GM19025 (cell line): ENCODE measurements around the gene STAT6.
"Not testable (repeated sequence)": the region's sequence is repeated elsewhere in the genome, so short reads cannot be mapped to it uniquely, and the experiment has no call there.

Experiments
- ATAC-seq: cut with Tn5 transposase; IDR thresholded peaks from one replicate; pipeline ENCODE4 v1.9.1; 2021; ENCODE audit warnings: mild to moderate bottlenecking, low read depth, moderate library complexity; ENCODE audit not compliant: unreplicated experiment

Gene STAT6

DNA sequence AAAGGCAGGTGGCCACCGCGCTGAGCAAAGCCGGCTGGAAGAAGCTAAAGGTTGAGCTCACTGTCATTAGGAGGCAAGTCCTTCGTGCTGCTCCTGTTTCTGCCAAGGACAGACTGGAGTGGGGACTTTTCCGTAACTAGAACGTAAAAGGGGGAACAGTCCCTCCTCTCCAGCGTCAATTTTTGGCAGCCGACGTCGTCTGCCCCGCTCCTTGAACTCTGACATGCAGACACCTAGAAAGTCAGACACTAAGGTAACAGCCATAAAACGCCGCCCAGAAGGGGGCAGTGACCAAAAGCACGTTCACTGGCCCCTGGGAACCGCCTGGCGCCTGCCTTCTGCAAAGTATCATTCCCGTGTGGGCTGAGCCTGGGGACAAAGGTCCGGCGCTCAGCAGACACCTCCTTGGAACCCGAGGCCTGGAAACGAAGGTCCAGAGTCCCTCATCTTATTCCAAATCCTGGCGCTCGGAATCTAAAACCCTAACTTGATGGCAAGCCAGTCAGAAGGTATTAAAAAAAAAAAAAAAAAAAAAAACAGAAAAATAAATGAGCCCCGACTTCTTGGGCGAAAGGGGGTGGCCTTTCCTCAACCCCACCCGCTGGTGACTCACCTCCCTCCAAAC is 16.1 kb upstream of the STAT6 start:
- no peak for ATAC-seq

DNA sequence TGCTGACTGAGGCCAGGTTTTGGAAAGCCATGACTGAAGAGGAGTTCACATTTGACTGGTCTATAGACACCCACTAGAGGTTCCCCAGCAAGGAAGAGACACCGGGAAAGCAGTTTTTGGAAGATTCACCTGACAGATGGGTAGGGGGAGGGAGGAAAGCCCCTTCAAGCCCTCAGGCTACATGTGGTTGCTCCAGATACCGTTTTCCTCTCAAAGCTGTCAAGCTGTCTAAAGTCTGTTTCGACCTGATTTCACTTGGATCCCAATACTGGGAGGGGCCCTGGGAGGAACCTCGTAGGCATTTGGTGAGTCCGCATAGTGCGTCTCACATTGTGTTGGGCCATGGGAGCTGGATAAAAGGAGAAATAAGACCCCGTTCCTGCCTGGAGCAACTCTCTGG is 15.4 kb upstream of the STAT6 start:
- ATAC-seq: no peak

- ATAC-seq: no peak
Measured at GRCh38 chr12:57126061-57126460, 14.9 kb upstream of the STAT6 start.

- ATAC-seq: no peak
Measured at GRCh38 chr12:57124261-57124877, 13.2 kb upstream of the STAT6 start.

DNA sequence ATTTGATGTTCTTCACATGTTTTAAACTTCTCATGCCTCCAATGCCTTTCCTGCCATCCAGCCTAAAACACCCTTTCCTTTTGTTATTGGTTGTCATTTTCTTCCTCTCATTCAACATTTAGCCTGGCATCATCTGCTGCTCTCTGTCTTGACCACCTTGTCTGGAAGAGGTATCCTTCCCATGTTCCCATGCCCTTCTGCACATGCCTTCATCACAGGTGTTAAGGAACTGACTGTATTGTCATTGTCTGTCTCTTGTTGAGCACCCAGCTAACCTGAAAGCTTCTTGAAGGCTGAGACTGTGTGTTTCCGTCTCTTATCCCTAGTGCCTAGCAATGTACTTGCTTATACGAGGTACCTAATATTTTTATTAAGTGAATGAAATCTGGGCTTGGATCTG is 12.7 kb upstream of the STAT6 start:
- ATAC-seq: no peak

DNA sequence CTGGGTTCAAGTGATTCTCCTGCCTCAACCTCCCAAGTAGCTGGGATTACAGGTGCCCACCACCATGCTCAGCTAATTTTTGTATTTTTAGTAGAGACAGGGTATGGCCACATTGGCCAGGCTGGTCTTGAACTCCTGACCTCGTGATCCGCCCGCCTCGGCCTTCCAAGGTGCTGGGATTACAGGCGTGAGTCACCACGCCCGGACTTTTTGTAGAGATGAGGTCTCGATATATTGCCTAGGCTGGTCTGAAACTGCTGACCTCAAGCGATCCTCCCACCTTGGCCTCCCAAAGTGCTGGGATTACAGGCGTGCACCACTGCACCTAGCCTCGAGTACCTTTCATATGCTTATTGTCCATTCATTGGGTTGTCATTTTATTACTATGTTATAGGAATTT is 9.6 kb upstream of the STAT6 start:
- ATAC-seq: not testable (repeated sequence)

GRCh38 chr12:57119294-57120085 is 8.3 kb upstream of the STAT6 start:
- no peak for ATAC-seq

DNA sequence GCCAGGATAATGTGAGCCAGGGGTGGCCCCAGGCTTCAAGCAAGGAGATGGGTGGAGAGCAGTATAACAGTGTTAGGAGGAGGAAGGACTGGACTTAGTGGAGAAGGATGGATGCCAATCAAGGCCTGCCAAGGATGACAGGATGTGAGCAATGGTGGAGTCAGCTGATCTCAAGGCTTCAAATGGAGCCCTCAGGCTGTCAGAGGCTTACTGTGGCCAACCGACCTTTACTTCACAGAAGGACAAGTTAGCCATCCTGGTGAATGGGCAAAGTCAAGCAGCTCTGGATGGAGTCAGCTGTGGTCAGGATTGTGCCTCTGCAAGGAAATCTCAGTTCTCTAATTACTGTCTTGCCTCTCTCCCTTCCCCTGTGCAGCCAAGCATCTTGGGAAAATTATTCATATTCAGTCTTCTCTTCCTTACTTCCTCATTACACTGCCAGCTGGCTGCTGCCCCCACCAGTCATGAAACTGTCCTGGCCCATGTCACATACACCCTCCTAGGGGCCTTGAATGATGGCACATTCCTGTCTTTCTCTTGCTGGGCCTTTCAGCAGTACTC is 7.6 kb upstream of the STAT6 start:
- ATAC-seq: no peak

- no peak for ATAC-seq
Measured at GRCh38 chr12:57116580-57117281, 5.6 kb upstream of the STAT6 start.

DNA sequence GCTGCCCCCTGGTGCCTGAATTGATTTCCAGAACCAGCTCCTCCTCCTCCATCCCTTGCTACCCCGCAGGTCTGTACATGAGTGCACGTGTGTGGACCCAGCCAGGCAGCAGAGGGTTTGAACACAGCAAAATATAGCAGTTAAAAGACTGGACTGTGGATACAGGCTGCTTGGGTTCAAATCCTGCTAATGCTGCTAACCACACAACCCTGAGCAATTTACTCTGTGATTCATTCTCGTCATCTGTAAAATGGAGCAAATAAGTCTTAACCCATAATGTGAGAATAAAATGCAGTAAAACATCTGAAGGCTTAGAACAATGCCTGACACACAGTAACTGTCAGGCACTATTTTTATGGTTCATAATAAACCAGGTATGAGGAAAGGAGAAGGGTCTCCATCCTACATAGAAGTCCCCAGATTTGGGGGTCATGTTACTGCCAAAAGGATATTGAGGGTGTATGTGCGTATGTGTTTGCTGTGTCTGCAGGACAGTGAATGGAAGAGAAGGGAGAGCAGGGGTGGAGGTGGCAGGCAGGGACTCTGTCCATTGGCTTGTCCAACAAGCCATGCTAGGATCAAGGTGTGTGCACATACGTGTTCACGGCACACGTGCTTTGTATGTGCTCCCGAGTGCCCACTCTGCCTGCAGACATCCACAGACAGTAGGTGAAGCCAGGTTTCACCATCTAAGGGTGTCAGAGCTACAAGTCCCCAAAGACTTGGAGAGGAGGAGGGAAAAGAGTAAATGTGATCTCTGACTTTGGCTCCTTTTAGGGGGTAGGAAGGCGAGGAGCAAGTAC is 1.5 kb upstream of the STAT6 start:
- ATAC-seq: peak; percentile 44

GRCh38 chr12:57110104-57111030 is 795 bp downstream of the STAT6 start:
- ATAC-seq: peak; percentile 63

DNA sequence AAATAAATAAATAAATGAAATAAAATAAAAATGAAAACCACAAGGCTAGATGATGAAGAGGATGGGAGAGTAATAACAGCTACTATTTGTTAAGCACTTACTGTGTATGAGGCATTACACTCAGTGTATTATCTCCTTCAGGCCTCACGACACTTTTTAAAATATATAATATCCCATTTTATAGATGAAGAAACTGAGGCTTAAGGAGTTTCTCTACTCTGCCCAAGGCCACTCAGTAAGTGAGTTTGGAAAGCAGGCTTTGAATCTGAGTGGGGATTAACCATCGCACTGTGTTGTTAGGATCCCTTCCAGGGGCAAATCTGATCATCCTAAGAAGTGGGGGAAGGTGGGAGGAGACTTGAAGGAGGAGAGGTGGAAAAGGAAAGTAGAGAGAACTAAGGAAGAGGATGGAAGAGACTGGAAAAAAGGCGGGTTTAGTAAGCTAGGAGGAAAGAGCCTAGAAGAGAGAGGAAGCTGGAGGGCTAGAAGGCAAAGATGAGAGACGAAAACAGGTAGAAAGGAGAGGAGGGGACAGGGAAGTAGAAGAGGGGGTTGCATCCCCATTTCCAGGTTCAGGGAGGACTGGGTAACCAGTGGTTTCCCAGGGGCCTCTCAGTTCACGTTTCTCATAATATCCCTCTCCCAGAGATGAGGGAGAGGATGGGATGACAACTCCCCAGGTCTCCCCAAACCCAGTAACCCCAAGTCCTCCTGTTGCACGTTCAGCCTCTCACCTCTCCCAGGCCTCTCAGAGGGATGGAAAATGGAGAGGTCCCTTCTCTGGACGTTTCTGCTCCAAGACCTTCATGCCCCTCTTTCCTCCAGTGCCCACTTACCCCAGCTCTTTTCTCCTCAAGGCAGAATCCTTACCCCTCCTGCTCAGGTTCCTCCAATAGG is 1.7 kb downstream of the STAT6 start:
- ATAC-seq: no peak

DNA sequence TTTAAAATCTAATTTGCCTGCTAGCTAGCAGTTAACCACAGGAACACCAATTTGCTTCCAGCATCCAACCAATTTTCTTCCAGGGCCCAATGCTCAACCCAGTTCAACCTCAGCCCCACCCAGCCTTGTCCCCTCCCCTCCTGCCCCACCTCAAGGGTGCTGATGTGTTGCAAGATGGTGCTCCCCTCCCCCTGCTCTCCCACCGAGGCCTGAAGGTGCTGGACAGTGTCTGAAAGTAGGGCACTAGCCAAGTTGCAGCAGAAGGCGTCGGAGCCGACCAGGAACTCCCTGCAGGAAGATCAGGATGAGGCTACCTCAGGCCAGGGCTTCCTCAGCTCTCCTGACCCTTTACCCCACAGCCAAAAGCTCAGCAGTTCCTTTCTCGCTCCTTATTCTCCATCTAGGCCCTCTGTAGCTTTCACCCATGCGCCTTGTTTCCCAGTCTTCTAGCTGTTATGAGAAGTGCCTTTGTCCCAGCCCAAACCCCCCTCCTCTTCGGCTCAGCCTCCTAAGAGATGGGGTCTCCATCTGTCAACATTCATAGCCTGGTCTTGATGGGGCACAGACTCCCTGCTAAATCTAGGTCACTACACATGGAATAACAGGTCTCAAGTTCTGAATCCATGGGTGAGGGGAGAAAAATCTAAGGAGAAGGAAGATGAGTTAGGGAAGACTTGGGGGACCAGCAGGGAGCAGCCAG is 3.6 kb downstream of the STAT6 start:
- no peak for ATAC-seq

DNA sequence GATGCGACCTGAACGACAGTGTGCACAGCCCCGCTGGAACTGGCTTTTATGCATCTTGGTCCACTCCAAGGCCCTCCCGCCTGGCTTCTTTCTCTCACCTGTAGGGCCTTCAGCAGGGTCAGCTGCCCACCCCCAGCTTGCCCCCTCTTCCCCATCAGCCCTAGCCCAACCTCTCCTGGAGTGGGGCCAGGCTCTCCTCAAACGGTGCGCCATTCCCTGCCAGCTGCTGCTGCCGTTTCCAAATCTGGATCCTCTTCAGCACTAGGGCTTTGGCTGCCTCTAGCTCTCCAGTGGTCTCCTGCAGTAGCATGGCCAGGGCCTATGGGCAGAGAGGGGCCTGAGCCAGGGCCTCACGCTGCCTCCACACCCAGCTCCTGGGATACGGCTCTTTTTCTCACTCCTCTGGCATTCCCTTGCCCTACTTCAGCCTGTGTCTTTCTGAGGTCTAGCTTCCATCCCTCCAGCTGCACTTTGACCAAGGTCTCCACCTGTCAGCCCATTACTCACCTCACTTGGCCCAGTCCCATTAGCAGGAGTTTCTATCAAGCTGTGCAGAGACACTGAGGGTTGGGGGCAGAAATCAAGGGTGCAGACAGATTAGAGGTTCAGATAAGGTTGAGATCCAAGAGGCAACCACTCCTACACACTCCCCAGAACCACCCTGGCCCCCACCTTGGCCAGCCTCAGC is 5.0 kb downstream of the STAT6 start:
- ATAC-seq: no peak

- ATAC-seq: no peak
Measured at GRCh38 chr12:57105011-57105753, 6.0 kb downstream of the STAT6 start.

- ATAC-seq: no peak
Measured at GRCh38 chr12:57104292-57104910, 6.8 kb downstream of the STAT6 start.
